Measurements from ENCODE around the gene APIP.

Gene APIP

GRCh38 chr11:34957206-34957605 is 41.0 kb upstream of the APIP start:
- no peak for TF ChIP-seq CTCF (IDR thresholded peaks at IDR 0.05)

DNA sequence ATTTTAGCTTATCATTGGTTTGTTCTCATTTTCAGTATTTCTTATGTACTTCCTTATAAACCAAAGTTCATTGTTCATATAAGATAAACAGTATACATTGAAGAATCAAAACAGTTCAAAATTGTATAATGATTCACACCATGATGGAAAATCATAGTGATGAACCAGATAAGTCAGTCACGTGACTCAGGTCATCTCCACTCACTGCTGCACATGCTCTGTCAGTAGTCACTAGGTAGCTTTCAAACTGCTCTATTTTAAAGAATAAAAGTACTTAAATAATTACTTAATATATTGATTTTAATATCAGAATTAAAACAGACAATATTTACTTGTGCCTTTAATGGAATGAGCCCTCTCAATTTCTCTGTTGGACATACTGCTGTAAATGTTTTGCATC is 37.8 kb upstream of the APIP start:
- no peak for TF ChIP-seq CTCF (IDR thresholded peaks at IDR 0.05)

GRCh38 chr11:34948696-34949095 is 32.5 kb upstream of the APIP start:
- TF ChIP-seq CTCF (IDR thresholded peaks at IDR 0.05): no peak

GRCh38 chr11:34944692-34945091 is 28.5 kb upstream of the APIP start:
- no peak for TF ChIP-seq CTCF (IDR thresholded peaks at IDR 0.05)

- TF ChIP-seq CTCF (IDR thresholded peaks at IDR 0.05): no peak
Observed at GRCh38 chr11:34941688-34942087, 25.5 kb upstream of the APIP start.

- no peak for TF ChIP-seq CTCF (IDR thresholded peaks at IDR 0.05)
Observed at GRCh38 chr11:34940026-34940677, 24.0 kb upstream of the APIP start.

GRCh38 chr11:34938611-34939010 is 22.4 kb upstream of the APIP start:
- TF ChIP-seq CTCF (IDR thresholded peaks at IDR 0.05): no peak
